ENCODE data around the gene TNNT2.

DNA sequence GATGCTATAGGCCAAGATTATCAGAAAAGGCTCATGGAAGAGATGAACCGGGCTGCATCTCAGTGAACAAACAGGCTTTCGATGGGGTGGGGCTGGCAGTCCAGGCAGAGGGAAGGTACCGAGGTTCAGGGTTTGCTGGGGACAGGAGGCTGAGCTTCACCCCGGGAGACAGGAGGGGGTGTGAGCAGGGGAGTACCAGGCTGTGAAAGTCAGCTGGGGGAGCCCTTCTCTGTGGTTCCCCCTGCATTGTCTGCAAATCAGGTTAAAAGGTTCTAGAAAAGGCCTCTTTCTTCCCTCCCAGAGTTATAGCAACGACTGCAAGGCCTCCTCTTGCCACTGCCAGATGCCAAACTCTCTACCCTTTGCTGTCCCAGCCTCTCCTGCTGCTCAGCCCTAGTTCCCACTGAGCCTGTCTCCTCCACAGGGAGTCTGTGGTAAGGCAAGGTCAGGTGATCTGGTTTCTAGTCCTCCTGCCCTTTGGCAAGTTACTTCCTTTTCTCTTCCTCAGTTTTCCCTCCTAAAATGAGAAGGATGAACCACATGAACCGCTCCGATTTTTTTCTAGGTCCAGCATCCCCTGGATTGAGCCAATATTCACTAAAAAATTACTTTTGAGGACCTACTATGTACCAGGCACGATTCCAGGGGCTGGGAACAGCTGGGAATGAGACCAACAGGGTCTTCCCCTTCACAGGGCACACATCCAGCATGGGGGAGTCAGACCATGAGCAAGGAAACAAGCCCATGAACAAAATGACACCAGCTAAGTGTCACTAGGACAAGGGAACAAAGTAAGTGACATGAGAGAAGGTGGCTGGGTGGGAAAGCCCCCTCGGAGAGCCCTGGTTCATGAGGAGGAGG, 14.4 kb upstream of the TNNT2 start:
- TF ChIP-seq EZH2phosphoT487 (IDR thresholded peaks at IDR 0.05; ENCODE audit: borderline replicate concordance, low read depth, low read length), result no peak
- TF ChIP-seq, protein P1, sequence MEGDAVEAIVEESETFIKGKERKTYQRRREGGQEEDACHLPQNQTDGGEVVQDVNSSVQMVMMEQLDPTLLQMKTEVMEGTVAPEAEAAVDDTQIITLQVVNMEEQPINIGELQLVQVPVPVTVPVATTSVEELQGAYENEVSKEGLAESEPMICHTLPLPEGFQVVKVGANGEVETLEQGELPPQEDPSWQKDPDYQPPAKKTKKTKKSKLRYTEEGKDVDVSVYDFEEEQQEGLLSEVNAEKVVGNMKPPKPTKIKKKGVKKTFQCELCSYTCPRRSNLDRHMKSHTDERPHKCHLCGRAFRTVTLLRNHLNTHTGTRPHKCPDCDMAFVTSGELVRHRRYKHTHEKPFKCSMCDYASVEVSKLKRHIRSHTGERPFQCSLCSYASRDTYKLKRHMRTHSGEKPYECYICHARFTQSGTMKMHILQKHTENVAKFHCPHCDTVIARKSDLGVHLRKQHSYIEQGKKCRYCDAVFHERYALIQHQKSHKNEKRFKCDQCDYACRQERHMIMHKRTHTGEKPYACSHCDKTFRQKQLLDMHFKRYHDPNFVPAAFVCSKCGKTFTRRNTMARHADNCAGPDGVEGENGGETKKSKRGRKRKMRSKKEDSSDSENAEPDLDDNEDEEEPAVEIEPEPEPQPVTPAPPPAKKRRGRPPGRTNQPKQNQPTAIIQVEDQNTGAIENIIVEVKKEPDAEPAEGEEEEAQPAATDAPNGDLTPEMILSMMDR (conservative IDR thresholded peaks at IDR 0.05; ENCODE audit: low read length), result no peak
